Measurements from ENCODE around the gene FOXK1. TPM values are rescaled to one million over a fixed set of nuclear protein-coding genes. Genes with fewer than 3 reads are reported as not detected.

FOXK1 gene
- total and polyA plus RNA-seq, 2 of the 13 experiments (the other 11 are each of a cell fraction or from before 2014, with no cell fraction given): 4.6 to 8.8 TPM

GRCh38 chr7:4744391-4745264 is 62.5 kb downstream of the FOXK1 start (continued):
- TF ChIP-seq TFDP1 (CRISPR knock-in tag; IDR thresholded peaks at IDR 0.05; ENCODE audit: borderline replicate concordance): no peak
- no peak for TF ChIP-seq ZNF841 (CRISPR knock-in tag; IDR thresholded peaks at IDR 0.05; ENCODE audit: borderline replicate concordance)
- no peak for TF ChIP-seq ZNF776 (CRISPR knock-in tag; IDR thresholded peaks at IDR 0.05)
- no peak for TF ChIP-seq ZNF296 (CRISPR knock-in tag; conservative IDR thresholded peaks at IDR 0.05)
- peak; percentile 17; the same call in 1 of the 2 replicates for TF ChIP-seq ZNF430 (CRISPR knock-in tag; IDR thresholded peaks at IDR 0.05)
- TF ChIP-seq ATF6 (CRISPR knock-in tag; conservative IDR thresholded peaks at IDR 0.05): no peak
- no peak for TF ChIP-seq ZNF280B (CRISPR knock-in tag; IDR thresholded peaks at IDR 0.05; ENCODE audit: borderline replicate concordance)
- no peak for TF ChIP-seq ZNF580 (CRISPR knock-in tag; IDR thresholded peaks at IDR 0.05; ENCODE audit: borderline replicate concordance, low read depth)
- no peak for TF ChIP-seq ZNF512B (CRISPR knock-in tag; IDR thresholded peaks at IDR 0.05; ENCODE audit: borderline replicate concordance)
- TF ChIP-seq ZNF768 (CRISPR knock-in tag; IDR thresholded peaks at IDR 0.05): peak; percentile 18; the same call in 1 of the 2 replicates
- no peak for TF ChIP-seq TRIM24 (CRISPR knock-in tag; IDR thresholded peaks at IDR 0.05)
- TF ChIP-seq ZNF749 (CRISPR knock-in tag; IDR thresholded peaks at IDR 0.05; ENCODE audit: borderline replicate concordance): no peak

Measured in HepG2 (cell line).